ENCODE results near the gene JAGN1.
"Not testable (repeated sequence)": the region's sequence is repeated elsewhere in the genome, so short reads cannot be mapped to it uniquely, and the experiment has no call there.

Gene JAGN1

GRCh38 chr3:9852528-9852927 is 37.9 kb upstream of the JAGN1 start:
- H3K4me3 ChIP-seq (ENCODE audit: low read depth, low read length): no peak overlapping the region
- TF ChIP-seq CTCF (IDR thresholded peaks at IDR 0.05; ENCODE audit: borderline replicate concordance, insufficient read depth, low read depth, low read length): no peak

GRCh38 chr3:9854291-9854940 is 36.0 kb upstream of the JAGN1 start:
- not testable (repeated sequence) for H3K4me3 ChIP-seq (ENCODE audit: low read depth, low read length)

- no peak for TF ChIP-seq CTCF (IDR thresholded peaks at IDR 0.05; ENCODE audit: borderline replicate concordance, insufficient read depth, low read depth, low read length)
- H3K4me3 ChIP-seq (ENCODE audit: low read depth, low read length): no peak overlapping the region
Observed at GRCh38 chr3:9855594-9855993, 34.8 kb upstream of the JAGN1 start.

- TF ChIP-seq CTCF (IDR thresholded peaks at IDR 0.05; ENCODE audit: borderline replicate concordance, insufficient read depth, low read depth, low read length): no peak
- no peak overlapping the region for H3K4me3 ChIP-seq (ENCODE audit: low read depth, low read length)
Observed at GRCh38 chr3:9859530-9860025, 30.8 kb upstream of the JAGN1 start.

- TF ChIP-seq CTCF (IDR thresholded peaks at IDR 0.05; ENCODE audit: borderline replicate concordance, insufficient read depth, low read depth, low read length): no peak
- no peak overlapping the region for H3K4me3 ChIP-seq (ENCODE audit: low read depth, low read length)
Observed at GRCh38 chr3:9861201-9861600, 29.2 kb upstream of the JAGN1 start.

GRCh38 chr3:9861626-9862130 is 28.7 kb upstream of the JAGN1 start:
- no peak overlapping the region for H3K4me3 ChIP-seq (ENCODE audit: low read depth, low read length)
- no peak for TF ChIP-seq CTCF (IDR thresholded peaks at IDR 0.05; ENCODE audit: borderline replicate concordance, insufficient read depth, low read depth, low read length)

- no peak overlapping the region for H3K4me3 ChIP-seq (ENCODE audit: low read depth, low read length)
Observed at GRCh38 chr3:9862391-9863057, 27.9 kb upstream of the JAGN1 start.

More at GRCh38 chr3:9862391-9863057, 27.9 kb upstream of the JAGN1 start:
- TF ChIP-seq CTCF (IDR thresholded peaks at IDR 0.05; ENCODE audit: borderline replicate concordance, insufficient read depth, low read depth, low read length): no peak

Data from GM12875 (cell line).